ENCODE results near the gene PMP22.

PMP22 gene

DNA sequence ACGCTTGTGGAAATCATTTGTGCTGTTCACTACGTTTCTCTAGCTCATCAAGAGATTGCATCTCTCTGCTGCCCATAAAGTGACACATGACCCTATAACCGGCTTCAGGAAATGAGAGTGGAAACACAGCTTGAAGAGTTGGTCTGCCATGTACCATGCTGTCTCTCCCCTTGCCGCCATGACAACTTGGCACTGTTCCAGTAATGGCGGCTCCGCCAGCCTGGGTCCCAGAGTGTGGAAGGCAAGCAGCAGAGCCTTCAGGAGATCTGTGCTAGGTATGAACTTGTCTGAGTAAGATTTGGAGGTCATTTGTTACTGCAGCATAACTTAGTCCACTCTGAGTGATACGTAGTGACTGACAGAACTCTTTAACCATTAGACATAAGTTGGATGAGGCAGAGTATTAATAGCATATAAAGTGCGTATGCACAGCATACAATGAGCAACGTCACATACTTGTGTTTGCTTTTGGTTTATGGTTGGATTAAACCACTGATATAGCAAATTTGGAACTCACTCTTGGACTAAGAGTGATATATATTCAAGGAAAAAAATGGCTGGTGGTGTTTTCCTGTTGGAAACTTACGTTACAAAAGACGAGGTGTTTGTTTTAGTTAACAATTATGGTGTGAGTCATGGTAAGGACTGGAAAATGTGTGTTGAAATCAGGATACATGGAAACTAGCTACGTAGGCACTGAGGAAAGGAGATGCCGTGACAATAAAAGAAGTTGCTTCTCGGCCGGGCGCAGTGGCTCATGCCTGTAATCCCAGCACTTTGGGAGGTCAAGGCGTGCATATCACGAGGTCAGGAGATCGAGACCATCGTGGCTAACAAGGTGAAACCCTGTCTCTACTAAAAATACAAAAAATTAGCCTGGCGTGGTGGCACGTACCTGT, 24.4 kb upstream of the PMP22 start:
- H3K4me3 ChIP-seq (ENCODE audit: control insufficient read depth, low read depth, low read length), result no peak overlapping the region
- peak; percentile 92 for DNase-seq (ENCODE audit: low read depth)
- TF ChIP-seq, protein P1, sequence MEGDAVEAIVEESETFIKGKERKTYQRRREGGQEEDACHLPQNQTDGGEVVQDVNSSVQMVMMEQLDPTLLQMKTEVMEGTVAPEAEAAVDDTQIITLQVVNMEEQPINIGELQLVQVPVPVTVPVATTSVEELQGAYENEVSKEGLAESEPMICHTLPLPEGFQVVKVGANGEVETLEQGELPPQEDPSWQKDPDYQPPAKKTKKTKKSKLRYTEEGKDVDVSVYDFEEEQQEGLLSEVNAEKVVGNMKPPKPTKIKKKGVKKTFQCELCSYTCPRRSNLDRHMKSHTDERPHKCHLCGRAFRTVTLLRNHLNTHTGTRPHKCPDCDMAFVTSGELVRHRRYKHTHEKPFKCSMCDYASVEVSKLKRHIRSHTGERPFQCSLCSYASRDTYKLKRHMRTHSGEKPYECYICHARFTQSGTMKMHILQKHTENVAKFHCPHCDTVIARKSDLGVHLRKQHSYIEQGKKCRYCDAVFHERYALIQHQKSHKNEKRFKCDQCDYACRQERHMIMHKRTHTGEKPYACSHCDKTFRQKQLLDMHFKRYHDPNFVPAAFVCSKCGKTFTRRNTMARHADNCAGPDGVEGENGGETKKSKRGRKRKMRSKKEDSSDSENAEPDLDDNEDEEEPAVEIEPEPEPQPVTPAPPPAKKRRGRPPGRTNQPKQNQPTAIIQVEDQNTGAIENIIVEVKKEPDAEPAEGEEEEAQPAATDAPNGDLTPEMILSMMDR (IDR thresholded peaks at IDR 0.05; ENCODE audit: control insufficient read depth, insufficient read depth, low read depth, low read length, missing control alignments), result no peak

DNA sequence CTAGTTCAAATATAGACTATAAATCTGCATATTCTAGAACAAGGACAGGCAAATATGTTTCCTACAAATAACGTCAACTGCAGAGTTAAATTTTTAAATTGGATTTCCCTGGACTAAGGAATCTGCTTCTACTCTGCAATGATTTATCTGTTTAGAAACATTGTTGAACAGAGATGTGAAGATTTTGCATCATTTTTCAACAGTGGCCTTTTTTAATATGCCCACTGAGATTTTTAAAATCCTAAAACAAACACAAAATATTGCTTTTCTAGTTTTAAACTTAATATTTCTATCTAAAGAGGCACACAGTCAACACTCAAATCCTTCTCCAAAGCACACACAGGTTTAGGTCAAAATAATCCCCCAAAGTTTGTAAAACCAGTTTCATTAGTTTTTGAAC, 23.7 kb upstream of the PMP22 start:
- TF ChIP-seq, protein P1 (IDR thresholded peaks at IDR 0.05; ENCODE audit: control insufficient read depth, insufficient read depth, low read depth, low read length, missing control alignments), result no peak
- H3K4me3 ChIP-seq (ENCODE audit: control insufficient read depth, low read depth, low read length), result no peak overlapping the region
- DNase-seq (ENCODE audit: low read depth), result no peak

DNA sequence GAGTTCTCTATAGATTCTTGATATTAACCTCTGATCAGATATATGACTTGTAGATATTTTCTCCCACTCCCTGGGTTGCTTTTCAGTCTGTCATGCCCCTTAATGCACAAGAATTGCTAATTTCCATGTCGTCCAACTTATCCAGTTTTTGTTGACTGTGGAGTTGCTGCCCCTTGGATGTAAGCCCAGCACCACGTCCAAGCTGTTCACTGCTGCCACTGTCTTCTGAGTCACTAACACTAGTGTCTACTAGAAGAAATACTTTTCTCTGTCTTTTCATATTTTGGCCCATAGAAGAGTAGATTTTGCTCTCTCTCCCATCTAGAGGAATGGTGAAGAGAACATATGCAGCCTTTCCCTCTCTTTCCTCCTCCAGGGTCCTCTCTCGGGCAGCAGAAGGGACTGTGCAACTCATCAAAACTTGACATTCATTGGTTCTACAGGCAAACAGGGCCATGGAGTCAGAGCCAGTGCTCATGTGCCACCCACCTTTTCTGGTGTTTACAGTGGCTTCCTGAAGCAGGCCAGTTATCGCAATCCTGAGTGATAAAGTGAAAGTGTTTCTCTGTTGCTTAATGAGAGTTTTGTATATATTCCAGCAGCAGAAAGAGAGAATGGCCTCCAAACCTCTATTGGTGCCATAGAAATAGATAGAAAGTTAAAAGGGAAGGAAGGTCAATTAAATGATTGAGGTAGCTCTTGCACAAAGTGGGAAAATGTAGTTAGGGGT, 22.6 kb upstream of the PMP22 start:
- DNase-seq (ENCODE audit: low read depth), result no peak
- H3K4me3 ChIP-seq (ENCODE audit: control insufficient read depth, low read depth, low read length), result no peak overlapping the region
- TF ChIP-seq, protein P1 (IDR thresholded peaks at IDR 0.05; ENCODE audit: control insufficient read depth, insufficient read depth, low read depth, low read length, missing control alignments), result no peak

- no peak overlapping the region for H3K4me3 ChIP-seq (ENCODE audit: control insufficient read depth, low read depth, low read length)
- TF ChIP-seq, protein P1 (IDR thresholded peaks at IDR 0.05; ENCODE audit: control insufficient read depth, insufficient read depth, low read depth, low read length, missing control alignments), result no peak
- DNase-seq (ENCODE audit: low read depth), result no peak
Observed at GRCh38 chr17:15285466-15285865, 20.3 kb upstream of the PMP22 start.

DNA sequence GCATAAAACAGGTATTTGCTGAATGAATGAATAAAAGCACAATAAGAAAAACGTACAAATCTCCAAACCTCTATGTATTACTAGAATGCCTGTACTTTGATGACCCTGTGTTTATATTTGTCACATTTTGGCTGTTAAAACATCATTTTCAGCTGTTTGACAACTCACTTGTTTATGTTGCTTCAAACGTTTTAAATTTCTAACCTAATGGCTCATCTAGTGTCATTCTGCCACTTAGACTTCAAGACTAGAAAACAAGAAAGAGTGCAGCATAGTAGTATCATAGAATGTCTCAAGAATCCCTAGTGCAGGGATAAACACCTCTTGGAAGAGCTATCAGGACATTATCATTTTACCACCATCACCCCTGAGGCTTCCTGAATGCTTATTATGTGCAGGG, 19.4 kb upstream of the PMP22 start:
- TF ChIP-seq, protein P1 (IDR thresholded peaks at IDR 0.05; ENCODE audit: control insufficient read depth, insufficient read depth, low read depth, low read length, missing control alignments), result no peak
- DNase-seq (ENCODE audit: low read depth), result no peak
- H3K4me3 ChIP-seq (ENCODE audit: control insufficient read depth, low read depth, low read length), result no peak overlapping the region

GRCh38 chr17:15284107-15284506, 19.0 kb upstream of the PMP22 start:
- TF ChIP-seq, protein P1 (IDR thresholded peaks at IDR 0.05; ENCODE audit: control insufficient read depth, insufficient read depth, low read depth, low read length, missing control alignments), result no peak
- DNase-seq (ENCODE audit: low read depth), result no peak
- H3K4me3 ChIP-seq (ENCODE audit: control insufficient read depth, low read depth, low read length), result no peak overlapping the region

Data from AG09309 (cell line).